GM19043 (cell line): Measurements from ENCODE around the gene ING1.
"Not testable (repeated sequence)": the region's sequence is repeated elsewhere in the genome, so short reads cannot be mapped to it uniquely, and the experiment has no call there.

Experiments
- ATAC-seq: cut with Tn5 transposase; IDR thresholded peaks from one replicate; pipeline ENCODE4 v1.9.1; 2021; ENCODE audit warnings: low read depth; ENCODE audit not compliant: unreplicated experiment

Gene ING1

GRCh38 chr13:110714797-110715394 is 1.4 kb downstream of the ING1 start:
- no peak for ATAC-seq

GRCh38 chr13:110715395-110716246 is 2.1 kb downstream of the ING1 start:
- ATAC-seq: peak; percentile 54

- no peak for ATAC-seq
Observed at GRCh38 chr13:110716247-110716515, 2.7 kb downstream of the ING1 start.

GRCh38 chr13:110719036-110719710 is 5.7 kb downstream of the ING1 start:
- no peak for ATAC-seq

- ATAC-seq: no peak
Observed at GRCh38 chr13:110722971-110723370, 9.5 kb downstream of the ING1 start.

GRCh38 chr13:110723598-110723997 is 10.1 kb downstream of the ING1 start:
- ATAC-seq: no peak

GRCh38 chr13:110726153-110726552 is 12.7 kb downstream of the ING1 start:
- not testable (repeated sequence) for ATAC-seq

GRCh38 chr13:110726726-110727125 is 13.2 kb downstream of the ING1 start:
- peak; percentile 69 for ATAC-seq

GRCh38 chr13:110731072-110731471 is 17.6 kb downstream of the ING1 start:
- no peak for ATAC-seq

GRCh38 chr13:110734561-110734960 is 21.1 kb downstream of the ING1 start:
- no peak for ATAC-seq

- ATAC-seq: no peak
Observed at GRCh38 chr13:110737555-110737954, 24.1 kb downstream of the ING1 start.

GRCh38 chr13:110743687-110744086 is 30.2 kb downstream of the ING1 start:
- ATAC-seq: no peak

- ATAC-seq: no peak
Observed at GRCh38 chr13:110746438-110746837, 32.9 kb downstream of the ING1 start.

- ATAC-seq: no peak
Observed at GRCh38 chr13:110748271-110748670, 34.8 kb downstream of the ING1 start.

- ATAC-seq: no peak
Observed at GRCh38 chr13:110756219-110756631, 42.7 kb downstream of the ING1 start.

GRCh38 chr13:110757296-110757695 is 43.8 kb downstream of the ING1 start:
- ATAC-seq: no peak

- ATAC-seq: no peak
Observed at GRCh38 chr13:110758195-110758805, 44.8 kb downstream of the ING1 start.

GRCh38 chr13:110759710-110760109 is 46.2 kb downstream of the ING1 start:
- no peak for ATAC-seq

- no peak for ATAC-seq
Observed at GRCh38 chr13:110760611-110761010, 47.1 kb downstream of the ING1 start.

GRCh38 chr13:110766671-110767430 is 53.4 kb downstream of the ING1 start:
- no peak for ATAC-seq

- ATAC-seq: no peak
Observed at GRCh38 chr13:110767476-110767875, 54.0 kb downstream of the ING1 start.
